ENCODE data around the gene RBM33. TPM values are rescaled to one million over a fixed set of nuclear protein-coding genes. Genes with fewer than 3 reads are reported as not detected.

The RBM33 gene
- total and polyA plus RNA-seq, 7 donors, result 11.6 to 49.3 (median 40.4) TPM

- intact Hi-C loops (cut with DNase I), result loop anchor here (5.0 to 10.0 kb wide), 2 partner anchors 676 to 678 kb away; no protein-coding TSS in a partner anchor
- H3K27ac ChIP-seq, result no peak overlapping the region
- no peaks in the 10 kb centered on the region for H3K36me3 ChIP-seq (ENCODE audit: insufficient read depth in 1 of 2, low read depth in 1 of 2)
- no peaks in the 10 kb centered on the region for H3K4me1 ChIP-seq
- no peak overlapping the region for H3K4me3 ChIP-seq
- WGBS, 3 donors, result 17 to 26% (median 22%) methylated on average over 50 to 60 of the region's 60 CpGs
- no peaks in the 10 kb centered on the region for H3K9me3 ChIP-seq
- ATAC-seq (peak; percentile 82 to 91 (median 82)), DNase-seq (peak; percentile 60 to 78)
- TF ChIP-seq CTCF (IDR thresholded peaks at IDR 0.05), result peak; percentile 81
- peaks cover 0 to 55% (median 11%) of the 10 kb centered on the region in 3 donors for H3K27me3 ChIP-seq (ENCODE audit: insufficient read depth in 3 of 3, low read length in 2 of 3)
These were observed 152.2 kb downstream of the RBM33 start for GRCh38 chr7:155796381-155797261.

GRCh38 chr7:155797262-155798250, 153.1 kb downstream of the RBM33 start:
- TF ChIP-seq CTCF (IDR thresholded peaks at IDR 0.05), result no peak
- H3K4me3 ChIP-seq, result no peak overlapping the region
- no peaks in the 10 kb centered on the region for H3K9me3 ChIP-seq
- DNase-seq, result no peak
- WGBS, 3 donors, result 67 to 69% (median 69%) methylated on average over 35 to 38 of the region's 38 CpGs
- intact Hi-C loops (cut with DNase I), result loop anchor here (5.0 to 10.0 kb wide), 2 partner anchors 675 to 677 kb away; no protein-coding TSS in a partner anchor
- H3K27me3 ChIP-seq (ENCODE audit: insufficient read depth in 3 of 3, low read length in 2 of 3), result peaks cover 0 to 64% (median 11%) of the 10 kb centered on the region in 3 donors
- no peaks in the 10 kb centered on the region for H3K4me1 ChIP-seq
- ATAC-seq, result peak; percentile 13 to 51 (median 24)
- H3K27ac ChIP-seq, result no peak overlapping the region
- H3K36me3 ChIP-seq (ENCODE audit: insufficient read depth in 1 of 2, low read depth in 1 of 2), result no peaks in the 10 kb centered on the region

GRCh38 chr7:155798673-155799439, 154.4 kb downstream of the RBM33 start:
- DNase-seq (no peak), ATAC-seq (no peak)
- Histone ChIP-seq H3K4me1 (peaks cover 3% of the 10 kb centered on the region), H3K27ac (no peak overlapping the region), H3K36me3 (ENCODE audit: insufficient read depth in 1 of 2, low read depth in 1 of 2) (no peaks in the 10 kb centered on the region), H3K27me3 (ENCODE audit: insufficient read depth in 3 of 3, low read length in 2 of 3) (peaks cover 0 to 77% (median 22%) of the 10 kb centered on the region in 3 donors), H3K9me3 (no peaks in the 10 kb centered on the region), H3K4me3 (no peak overlapping the region)
- TF ChIP-seq CTCF (IDR thresholded peaks at IDR 0.05), result no peak
- WGBS, 3 donors, result 62 to 73% (median 69%) methylated on average over 13 of the region's 13 CpGs
- intact Hi-C loops (cut with DNase I), result loop anchor here (5.0 to 10.0 kb wide), 2 partner anchors 673 to 676 kb away; no protein-coding TSS in a partner anchor

- Histone ChIP-seq H3K36me3 (ENCODE audit: insufficient read depth in 1 of 2, low read depth in 1 of 2) (no peaks in the 10 kb centered on the region), H3K9me3 (no peaks in the 10 kb centered on the region), H3K27me3 (ENCODE audit: insufficient read depth in 3 of 3, low read length in 2 of 3) (peaks cover 0 to 84% (median 25%) of the 10 kb centered on the region in 3 donors), H3K4me1 (peaks cover 4% of the 10 kb centered on the region), H3K4me3 (no peak overlapping the region), H3K27ac (no peak overlapping the region)
- 25 to 36% (median 26%) methylated on average over 19 of the region's 19 CpGs for WGBS, 3 donors
- intact Hi-C loops (cut with DNase I), result loop anchor here (5.0 to 10.0 kb wide), 2 partner anchors 673 to 675 kb away; no protein-coding TSS in a partner anchor
- no peak for ATAC-seq
- no peak for TF ChIP-seq CTCF (IDR thresholded peaks at IDR 0.05)
- no peak for DNase-seq
These were observed 155.1 kb downstream of the RBM33 start for GRCh38 chr7:155799514-155799913.
